GM21723 (cell line): ENCODE data around the gene PRSS8.
A peak's percentile ranks its signal among the peaks of the same experiment; 100 is the strongest.
"Not testable (repeated sequence)": the region's sequence is repeated elsewhere in the genome, so short reads cannot be mapped to it uniquely, and the experiment has no call there.

Experiments used
- ATAC-seq: cut with Tn5 transposase; IDR thresholded peaks from one replicate; pipeline ENCODE4 v1.9.1; 2021; ENCODE audit warnings: mild to moderate bottlenecking, moderate library complexity; ENCODE audit not compliant: unreplicated experiment

Gene PRSS8

GRCh38 chr16:31107465-31107867 lies 28.1 kb downstream of the PRSS8 start:
- ATAC-seq = peak; percentile 58

- no peak for ATAC-seq
Measured at GRCh38 chr16:31106509-31107464, 28.7 kb downstream of the PRSS8 start.

DNA sequence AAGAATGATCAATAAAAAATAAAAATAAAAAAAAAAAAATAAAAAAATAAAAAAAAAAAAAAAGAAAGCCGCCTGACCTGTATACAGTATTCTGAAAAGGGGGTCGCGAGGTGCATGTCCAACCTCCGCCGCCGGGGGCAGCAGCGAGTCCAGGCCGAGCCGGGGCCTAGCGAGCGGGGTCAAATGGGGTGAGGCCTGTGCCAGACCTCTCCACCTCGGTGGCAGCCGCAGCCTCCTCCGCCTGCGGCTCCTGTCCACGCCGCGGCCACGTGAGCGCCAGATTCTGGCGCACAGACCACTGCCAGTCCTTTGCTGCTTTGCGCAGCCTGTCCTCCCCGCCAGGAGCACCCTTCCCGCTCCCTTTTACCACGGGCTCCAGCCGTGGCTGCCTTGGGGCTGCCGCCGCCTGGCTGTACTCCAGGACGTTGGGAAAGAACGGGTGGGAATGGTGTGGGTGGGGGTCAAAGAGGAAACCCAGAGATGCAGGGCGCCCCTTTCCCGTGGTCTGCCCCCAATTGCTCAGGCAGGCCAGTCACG lies 29.8 kb downstream of the PRSS8 start:
- peak; percentile 36 for ATAC-seq

DNA sequence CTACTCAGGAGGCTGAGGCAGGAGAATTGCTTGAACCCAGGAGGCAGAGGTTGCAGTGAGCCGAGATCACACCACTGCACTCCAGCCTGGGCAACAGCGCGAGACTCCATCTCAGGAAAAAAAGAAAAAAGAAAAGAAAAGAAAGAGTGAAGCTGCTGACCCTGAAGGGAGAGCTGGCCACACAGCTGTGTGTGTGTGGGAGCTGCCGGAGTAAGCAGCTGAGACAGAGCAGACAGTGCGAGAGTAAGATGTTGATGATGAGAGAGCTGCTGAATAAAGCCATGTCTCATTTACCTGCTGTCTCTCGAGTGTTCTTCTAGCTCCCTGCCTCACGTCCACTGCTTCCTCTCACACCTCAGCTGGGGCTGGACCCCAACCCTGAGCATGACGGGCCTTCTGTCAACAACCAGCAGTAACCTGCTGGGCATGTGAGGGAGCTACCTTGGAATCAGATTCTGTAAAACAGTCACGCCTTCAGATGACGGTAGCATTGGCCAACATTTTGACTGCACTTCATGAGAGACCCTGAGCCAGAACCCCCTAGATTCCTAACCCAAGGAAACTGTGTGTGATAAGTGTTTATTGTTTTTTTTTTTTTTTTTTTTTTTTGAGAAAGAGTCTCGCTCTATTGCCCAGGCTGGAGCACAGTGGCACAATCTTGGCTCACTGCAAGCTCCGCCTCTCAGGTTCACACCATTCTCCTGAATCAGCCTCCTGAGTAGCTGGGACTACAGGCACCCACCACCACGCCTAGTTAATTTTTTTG lies 34.5 kb downstream of the PRSS8 start:
- not testable (repeated sequence) for ATAC-seq

GRCh38 chr16:31099860-31100638 lies 35.5 kb downstream of the PRSS8 start:
- no peak for ATAC-seq

DNA sequence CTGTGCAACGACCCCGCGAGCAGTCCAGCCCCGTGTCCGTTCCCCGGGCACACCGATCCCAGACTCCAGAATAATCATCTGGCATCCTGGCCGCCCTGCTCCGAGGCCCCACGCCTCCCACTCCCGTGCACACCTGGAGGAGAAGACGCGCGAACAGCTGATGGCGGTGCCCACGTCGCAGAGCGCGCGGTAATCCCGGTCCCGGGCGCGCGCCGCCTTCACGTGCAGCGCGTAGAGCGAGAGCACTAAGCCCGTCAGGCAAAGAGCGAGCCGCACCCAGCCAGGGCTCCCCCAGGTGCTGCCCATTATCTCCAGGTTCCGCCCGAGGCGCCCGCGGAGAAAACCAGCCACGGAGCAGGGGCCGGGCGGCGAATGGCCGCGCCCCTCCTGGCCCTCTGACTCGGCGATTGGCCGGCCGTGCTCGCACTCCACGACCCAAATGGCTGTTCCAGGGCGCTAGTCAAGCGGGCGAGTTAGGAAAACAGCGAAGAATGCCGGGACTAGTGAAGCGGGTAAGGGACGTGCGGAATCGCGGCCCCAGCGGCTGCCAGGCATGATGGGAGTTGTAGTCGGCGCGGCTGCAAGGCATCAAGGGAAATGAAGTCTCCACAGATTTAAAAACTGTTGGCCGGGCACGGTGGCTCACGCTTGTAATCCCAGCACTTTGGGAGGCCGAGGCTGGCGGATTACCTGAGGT lies 41.0 kb downstream of the PRSS8 start, which contains the start of gene VKORC1:
Gene VKORC1 (minus strand): TSS at position 374 of the 697 bp plus-strand sequence. CDS start 68 bp downstream, at position 306.
- ATAC-seq = peak; percentile 89

DNA sequence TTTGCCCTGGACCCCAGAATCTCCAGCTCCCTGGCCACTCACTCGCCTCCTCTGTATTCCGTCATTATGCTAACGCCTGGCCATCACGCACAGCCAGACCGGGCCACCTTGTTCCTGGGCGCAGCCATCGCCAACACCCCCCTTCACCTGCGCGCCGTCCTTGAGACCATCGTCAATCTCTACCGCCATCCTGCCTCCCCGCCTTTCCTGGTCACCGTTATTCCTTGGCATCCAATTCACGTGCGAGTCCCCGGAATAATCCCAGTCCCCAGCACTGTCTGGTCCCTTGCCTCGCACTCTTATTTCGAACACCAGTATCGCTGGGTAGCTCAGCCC lies 41.5 kb downstream of the PRSS8 start:
- peak; percentile 2 for ATAC-seq

GRCh38 chr16:31093132-31093703 lies 42.3 kb downstream of the PRSS8 start:
- ATAC-seq = no peak

- no peak for ATAC-seq
Measured at GRCh38 chr16:31092330-31092729, 43.2 kb downstream of the PRSS8 start.

DNA sequence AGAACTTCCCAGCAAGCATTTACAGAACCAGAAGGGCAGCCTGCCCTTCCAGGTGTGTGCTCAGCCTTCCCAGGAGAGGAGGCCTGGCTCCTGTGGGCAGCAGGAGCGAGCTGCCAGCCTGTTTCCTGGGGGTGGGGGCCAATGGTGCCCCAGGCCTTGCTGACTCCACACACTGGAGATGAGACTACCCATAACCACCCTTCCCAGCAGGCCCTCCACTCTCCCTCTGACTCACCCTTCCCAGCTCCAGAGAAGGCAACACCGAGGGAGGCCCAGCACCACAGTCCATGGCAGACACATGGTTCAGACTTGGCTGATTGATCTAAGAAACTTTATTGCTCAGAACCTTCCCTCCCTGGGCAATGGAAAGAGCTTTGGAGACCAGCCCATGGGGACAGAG lies 45.0 kb downstream of the PRSS8 start:
- no peak for ATAC-seq

DNA sequence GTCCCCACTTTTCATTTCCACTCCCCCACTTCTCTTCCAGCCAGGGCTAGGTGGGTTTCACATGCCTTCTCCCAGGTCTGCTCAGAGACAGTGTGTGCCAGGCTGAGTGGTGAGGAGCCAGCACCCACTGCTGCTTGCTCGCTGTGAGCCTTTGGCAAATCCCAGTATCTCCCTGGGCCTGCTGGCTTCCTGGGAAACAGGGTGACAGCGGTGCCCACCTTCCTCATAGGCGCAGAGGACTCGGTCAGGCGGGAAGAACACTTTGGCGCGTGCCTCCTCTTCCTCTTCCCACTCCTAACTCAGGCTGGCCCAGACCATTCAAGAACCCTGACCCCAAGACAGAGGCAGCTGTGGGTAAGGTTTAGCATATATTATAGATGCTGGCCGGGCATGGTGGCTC lies 46.3 kb downstream of the PRSS8 start:
- ATAC-seq = no peak

DNA sequence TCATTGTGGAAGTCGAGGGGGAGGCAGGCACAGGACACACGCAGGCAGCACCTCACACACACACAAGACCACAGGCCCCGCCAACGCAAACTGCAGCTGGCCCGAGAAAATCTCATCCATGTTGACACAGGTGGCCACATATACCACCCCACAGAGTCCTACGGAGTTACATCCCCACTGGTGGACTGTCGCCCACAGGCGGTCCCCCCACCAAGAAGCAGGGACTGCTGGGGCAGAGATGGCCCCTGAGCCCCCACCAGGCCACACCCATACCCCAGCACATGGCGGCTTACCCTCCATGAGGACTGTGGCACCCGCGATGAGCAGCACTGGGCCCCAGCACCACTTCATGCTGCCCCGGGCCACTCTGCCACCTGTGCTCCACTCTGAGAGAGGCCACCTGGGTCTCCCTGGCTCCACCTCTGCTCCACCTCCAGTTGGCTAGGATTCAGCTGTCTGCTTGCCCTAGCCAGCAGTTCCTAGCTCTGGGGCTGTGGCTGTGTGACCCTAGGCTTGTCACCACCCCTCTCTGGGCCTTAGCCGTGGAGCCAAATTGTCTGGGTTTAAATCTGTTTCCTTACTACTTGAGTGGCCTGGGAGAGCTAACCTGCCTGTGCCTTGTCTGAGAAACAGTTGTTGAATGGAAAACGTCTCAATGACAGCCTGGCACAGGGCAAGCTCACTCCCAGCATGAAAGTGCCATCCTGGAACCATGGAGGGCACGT lies 46.9 kb downstream of the PRSS8 start, which contains the start of gene PRSS53:
Gene PRSS53 (minus strand): TSS at position 485 of the 725 bp plus-strand sequence. CDS start 134 bp downstream, at position 351.
- no peak for ATAC-seq

GRCh38 chr16:31087971-31088370 lies 47.6 kb downstream of the PRSS8 start:
- no peak for ATAC-seq

DNA sequence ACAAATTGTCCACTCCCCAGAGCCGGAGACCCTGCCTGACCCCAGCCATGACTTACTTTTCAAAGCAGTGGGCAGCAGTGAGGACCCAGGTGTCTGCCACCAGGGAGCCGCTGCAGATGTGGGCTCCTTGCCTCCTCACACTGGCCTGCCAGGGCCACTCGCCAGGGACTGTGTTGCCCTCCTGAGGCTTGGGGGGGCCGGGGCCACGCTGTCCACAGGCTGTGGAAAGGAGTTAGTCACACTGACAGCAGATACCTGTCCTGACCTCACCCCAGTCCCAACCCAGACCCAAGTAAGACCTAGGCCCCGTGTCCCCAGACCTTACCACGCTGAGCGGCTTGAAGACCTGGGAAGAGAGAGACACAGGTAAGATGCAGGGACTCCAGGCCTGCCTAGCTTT lies 48.0 kb downstream of the PRSS8 start:
- ATAC-seq = no peak

DNA sequence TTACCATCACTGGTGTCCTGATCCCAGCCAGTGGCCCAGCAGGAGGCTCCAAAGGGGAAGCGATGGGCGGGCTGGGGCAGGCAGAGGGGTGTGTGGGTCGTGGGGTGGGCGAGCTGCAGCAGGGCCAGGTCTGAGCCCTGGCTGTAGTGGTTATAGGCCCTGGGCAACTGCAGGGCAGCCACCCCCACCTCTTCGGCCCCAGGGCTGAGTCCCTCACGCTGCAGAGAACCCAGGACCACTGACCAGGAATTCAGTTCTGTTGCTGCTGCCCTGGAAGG lies 49.0 kb downstream of the PRSS8 start:
- no peak for ATAC-seq

DNA sequence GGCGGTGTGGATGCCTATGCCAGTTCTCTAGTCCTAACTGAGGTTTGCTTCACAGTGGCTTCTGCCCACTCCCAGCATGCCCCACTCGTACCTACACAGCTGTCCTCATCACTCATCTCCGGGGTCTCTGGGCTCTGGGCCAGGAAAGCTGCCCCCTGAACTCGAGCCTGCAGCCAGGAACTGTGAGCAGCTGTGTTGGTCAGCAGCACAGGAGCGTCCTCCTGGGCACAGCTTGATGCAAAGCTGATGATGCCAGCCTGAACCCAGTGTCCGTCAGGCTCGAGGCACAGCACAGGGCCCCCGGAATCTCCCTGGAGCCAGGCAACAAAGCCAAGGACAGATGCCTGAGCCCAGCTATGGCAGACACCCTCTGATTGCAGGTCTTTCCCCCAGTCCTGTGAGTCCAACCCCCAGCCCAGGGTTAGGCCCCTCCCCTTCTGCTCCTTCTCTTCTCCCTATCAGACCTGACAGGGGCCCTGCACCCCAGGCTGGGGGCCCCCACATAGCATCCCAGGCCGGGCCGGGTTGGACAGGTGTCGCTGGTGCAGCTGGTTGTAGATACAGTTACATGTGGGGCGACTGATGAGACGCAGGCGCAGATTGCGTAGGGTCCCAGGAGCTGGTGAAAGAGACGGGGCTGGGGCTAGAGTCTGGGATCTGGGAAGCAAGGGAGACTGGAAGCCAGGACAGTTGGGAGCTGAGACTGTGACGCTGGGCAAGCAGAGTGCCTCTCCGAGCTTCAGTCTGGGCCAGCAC lies 49.5 kb downstream of the PRSS8 start:
- no peak for ATAC-seq

- no peak for ATAC-seq
Measured at GRCh38 chr16:31085411-31085810, 50.1 kb downstream of the PRSS8 start.

DNA sequence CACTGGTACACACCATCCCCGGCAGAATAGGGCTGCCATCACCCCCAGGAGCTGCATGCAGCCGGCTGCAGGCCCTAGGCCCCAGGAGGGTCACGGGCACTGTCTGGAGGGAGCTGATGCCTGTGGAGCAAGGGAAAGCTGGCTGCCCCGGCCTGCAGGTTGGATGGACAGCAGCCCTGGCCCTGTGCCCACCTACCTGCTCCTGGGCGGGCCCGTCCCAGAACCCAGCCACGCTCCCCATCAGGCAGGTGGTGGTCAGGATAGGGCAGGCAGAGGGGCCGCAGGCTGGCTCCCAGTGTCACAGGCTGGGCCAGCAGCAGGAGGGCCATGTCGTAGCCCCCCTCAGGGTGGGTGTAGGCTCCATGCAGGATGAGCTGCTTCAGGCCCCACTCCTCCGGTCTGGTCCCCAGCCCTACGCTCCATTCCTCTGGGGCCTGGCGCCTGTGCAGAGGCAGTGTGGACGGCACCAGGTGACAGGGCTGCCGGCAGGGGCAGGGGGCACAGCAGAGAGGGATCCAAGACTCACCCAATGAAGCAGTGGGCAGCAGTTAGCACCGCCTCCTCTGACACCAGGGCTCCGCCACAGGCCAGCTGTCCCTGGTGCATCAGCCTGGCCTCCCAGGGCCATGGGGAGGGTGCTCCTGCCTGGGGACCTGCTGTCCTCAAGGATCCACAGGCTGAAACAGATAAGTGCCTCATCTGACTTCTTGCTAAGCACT lies 50.8 kb downstream of the PRSS8 start:
- no peak for ATAC-seq
